ENCODE results near the gene KIF26B.

DNA sequence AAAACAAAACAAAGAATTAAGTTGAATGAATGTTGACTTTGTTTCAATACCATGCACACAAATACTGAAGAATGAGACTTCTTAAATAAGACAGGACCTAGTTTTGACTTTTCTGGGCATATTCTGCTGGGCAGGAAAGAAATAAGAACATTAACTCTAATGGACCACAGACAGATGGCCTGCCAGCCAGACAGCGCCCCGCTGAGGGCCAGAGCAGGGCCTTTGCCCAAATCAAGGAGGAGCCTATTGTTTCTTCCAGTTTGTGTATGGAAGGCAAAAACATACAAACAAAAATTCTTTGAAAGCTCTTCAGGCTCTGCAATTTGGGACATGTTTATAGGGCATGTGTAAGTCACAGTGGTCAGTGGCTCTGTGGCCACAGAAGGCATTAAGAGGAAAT lies 44.4 kb upstream of the KIF26B start:
- TF ChIP-seq, protein P1, sequence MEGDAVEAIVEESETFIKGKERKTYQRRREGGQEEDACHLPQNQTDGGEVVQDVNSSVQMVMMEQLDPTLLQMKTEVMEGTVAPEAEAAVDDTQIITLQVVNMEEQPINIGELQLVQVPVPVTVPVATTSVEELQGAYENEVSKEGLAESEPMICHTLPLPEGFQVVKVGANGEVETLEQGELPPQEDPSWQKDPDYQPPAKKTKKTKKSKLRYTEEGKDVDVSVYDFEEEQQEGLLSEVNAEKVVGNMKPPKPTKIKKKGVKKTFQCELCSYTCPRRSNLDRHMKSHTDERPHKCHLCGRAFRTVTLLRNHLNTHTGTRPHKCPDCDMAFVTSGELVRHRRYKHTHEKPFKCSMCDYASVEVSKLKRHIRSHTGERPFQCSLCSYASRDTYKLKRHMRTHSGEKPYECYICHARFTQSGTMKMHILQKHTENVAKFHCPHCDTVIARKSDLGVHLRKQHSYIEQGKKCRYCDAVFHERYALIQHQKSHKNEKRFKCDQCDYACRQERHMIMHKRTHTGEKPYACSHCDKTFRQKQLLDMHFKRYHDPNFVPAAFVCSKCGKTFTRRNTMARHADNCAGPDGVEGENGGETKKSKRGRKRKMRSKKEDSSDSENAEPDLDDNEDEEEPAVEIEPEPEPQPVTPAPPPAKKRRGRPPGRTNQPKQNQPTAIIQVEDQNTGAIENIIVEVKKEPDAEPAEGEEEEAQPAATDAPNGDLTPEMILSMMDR (IDR thresholded peaks at IDR 0.05) = no peak
- TF ChIP-seq EP300 (IDR thresholded peaks at IDR 0.05) = no peak
- no peak for TF ChIP-seq POLR2A (IDR thresholded peaks at IDR 0.05)

All from tibial nerve (tissue), 4 donors.